Amygdala (tissue), 56 donors: ENCODE results near the gene WDR45.
"Not testable (repeated sequence)": the region's sequence is repeated elsewhere in the genome, so short reads cannot be mapped to it uniquely, and the experiment has no call there.

Experiments used
- DNase-seq, 56 donors: peaks; one replicate each; lab custom pipeline; 2025; lab: John Stamatoyannopoulos, UW

The WDR45 gene

DNA sequence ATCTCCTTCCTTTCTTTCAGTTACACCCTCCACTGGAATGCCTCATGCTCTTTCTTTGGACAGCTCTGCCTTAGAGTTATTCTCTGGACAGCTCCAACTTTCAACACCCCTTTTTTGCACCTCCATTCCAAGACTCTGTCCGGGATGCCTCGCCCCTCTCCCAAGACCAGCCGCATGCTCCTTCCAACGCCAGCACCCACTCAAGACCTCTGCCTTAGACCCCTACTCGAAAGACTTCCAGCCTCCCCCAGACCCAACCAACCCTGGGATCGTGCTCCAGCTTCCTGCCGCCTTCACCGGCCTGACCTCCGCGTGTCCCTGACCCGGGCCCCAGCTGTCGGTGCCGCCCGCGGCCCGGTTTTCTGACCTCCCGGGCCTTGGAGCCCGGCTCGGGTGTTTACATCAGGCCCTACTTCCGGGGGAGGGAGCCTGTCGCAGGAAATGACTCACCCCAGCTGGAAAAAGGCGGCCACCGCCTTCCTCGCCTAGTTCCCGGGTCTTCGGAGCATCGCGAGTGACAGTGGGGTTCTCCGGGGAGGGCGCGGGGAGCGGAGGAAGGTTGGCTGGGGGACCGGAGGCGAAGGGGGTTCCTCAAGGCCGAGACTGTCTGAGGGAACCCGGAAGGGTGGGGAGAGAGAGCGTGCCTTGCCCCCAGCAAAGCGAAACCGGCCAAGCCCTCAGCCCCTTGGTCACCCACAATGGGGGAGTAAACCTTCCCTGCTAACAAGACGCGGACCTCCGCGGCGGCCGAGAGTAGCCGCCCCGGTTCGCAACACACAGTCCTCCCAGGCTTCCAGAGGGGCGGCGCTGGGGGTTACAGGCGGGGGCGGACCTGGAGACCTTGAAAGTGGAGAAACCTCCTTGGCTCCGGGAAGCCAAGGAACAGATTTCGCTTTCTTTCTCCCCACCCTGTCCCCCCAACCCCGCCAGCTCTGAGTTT lies at the start of gene WDR45:
TSS of gene WDR45 (minus strand) at position 399 of the 940 bp plus-strand sequence. CDS start 1,792 bp downstream, outside the sequence.
- peak in 51 of 56 donors; percentile 2 to 77 (median 47) for DNase-seq

DNA sequence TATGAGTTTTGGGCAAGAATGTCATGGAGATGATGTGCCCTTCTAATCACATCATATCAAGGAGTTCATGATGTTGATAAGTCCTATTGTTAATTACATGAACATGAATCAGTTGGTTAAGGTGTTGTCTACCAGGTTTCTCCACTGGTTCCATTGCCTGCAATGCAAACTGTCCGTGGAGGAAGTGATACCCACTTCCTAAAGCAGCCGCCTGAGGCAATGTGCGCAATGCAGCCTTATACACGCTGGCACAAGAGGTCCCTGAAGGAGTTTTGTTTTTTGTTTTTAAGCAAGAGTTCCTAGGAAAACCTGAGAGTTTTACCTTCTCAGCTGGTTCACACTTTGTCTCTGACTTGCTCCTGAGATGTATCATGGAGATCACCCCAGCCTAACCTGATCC lies 49.7 kb upstream of the WDR45 start:
- DNase-seq: peak in 1 of 56 donors; percentile 1

DNA sequence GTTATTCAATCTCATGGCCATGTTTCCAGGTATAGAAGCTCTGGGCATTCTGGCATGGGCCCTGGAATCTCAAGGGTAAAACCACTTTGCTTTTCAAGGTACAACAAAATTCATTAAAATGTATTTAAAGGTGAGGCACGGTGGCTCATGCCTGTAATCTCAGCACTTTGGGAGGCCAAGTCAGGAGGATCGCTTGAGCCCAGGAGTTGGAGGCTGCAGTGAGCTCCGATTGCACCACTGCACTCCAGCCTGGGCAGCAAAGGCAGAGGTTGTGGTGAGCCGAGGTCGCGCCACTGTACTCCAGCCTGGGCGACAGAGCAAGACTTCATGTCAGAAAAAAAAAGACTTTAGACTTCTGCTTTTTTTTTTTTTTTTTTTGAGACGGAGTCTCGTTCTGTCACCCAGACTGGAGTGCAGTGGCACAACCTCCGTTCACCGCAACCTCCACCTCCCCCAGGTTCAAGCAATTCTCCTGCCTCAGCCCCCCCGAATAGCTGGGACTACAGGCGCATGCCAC lies 48.1 kb upstream of the WDR45 start:
- DNase-seq: not testable (repeated sequence)

DNA sequence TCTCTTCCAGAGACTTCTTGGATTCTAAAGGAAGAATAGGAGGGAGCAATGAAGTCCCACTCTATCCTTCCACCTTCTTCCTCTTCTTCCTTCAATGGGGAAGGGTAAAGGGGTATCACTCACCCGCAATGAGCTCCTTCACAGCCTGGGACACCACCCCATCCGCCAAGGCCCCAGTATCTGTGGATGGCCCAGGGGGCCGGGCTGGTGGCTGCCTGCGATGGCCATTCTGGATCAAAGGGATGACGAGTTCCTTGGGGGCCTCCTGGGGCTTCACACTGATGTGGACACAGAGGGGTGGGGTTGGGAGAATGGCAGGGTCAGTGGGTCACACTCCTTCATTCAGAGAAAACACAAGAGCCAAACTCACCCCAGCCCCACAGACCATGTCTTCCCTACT lies 42.8 kb upstream of the WDR45 start:
- no peak for DNase-seq

DNA sequence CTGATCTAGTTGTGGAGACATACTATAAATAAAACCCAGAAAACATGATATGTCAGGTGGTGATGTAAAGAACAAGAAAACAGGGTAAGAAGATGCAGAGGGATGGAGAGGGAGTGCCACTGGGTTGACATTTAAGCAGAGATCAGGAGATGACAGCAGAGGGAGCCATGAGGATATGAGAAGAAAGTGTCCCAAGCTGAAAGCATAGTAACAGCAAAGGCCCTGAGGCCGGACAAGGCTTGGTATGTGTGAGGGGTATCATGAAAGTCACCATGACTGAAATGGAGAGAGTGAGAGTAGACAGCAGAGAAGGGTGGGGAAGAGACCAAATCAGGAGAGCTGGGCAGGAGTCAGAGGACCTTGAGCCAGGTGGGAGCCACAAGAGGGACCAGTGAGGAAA lies 40.4 kb upstream of the WDR45 start:
- no peak for DNase-seq

DNA sequence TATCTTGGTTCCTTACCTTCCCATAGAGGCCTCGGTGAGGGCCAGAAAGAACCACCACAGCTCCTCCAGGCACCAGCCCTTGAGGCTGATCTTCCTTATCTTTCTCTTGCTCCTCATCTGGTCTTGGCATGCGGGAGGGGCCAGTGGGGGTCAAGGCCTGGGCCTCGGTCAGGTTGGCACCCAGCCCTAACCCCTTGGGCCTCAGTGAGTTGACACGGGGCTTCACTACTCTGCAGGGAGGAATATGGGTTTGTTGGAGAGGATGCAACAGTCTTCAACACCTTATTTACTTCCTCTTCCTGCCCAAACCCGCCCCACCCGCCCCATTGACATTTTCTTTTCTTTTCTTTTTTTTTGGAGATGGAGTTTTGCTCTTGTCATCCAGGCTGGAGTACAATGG lies 37.9 kb upstream of the WDR45 start:
- DNase-seq: no peak

DNA sequence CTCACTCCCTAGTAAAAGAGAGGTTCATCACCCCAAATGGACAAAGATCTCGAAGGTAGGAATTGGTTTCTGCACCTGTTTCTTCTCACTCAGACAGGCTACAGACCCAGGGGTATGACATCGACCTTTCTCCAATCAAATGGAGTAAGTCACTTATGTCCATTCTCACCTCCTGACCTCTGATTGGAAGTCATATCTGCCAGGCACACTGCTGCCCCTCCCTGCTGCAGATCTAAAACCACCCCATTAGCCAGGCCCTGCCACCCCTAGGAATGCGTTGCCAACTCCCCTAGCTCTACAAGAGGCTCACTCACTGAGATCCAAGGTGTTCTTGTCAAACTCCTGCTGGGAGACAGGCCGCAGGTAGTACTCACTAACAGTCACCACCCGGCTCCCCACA lies 37.0 kb upstream of the WDR45 start:
- no peak for DNase-seq

DNA sequence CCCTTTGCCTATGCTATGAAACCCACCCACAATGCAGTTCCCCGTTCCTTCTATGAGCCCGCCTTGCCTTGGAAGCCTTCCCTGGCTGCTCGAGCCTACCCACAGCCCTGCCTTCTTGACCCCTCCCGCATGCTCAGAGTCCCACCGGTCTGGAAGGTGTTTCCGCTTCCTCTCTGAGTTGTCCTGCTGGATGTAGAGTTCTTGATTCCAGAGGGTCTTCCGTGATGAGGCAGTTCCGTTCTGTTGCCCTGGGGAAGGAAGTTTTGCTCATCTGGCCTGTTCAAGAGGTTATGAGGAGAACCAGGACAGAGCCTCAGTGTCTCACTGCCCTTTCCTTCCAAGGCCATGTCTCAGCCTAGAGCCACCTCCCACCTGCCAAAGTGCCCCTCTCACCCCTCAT lies 36.4 kb upstream of the WDR45 start:
- no peak for DNase-seq

DNA sequence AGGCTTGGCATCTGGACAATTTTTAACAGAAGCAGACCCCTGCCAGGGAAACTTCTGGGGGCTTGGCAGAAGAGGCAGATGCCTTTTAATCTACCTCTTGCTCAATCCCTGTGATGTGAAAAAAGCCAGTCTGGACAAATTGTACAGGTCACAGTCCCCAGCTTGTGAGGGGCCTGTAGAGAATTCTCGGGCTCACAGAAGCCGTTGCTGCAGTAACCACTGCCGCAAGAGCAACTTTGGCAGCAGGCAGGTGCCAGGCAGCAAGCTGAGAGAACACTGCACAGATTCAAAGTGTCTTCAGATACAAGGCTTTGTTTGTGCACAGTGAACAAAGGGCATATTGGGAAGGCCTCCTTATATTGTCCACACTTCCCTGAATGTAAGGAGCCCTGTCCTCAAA lies 32.1 kb upstream of the WDR45 start:
- peak in 50 of 56 donors; percentile 0 to 83 (median 40) for DNase-seq

DNA sequence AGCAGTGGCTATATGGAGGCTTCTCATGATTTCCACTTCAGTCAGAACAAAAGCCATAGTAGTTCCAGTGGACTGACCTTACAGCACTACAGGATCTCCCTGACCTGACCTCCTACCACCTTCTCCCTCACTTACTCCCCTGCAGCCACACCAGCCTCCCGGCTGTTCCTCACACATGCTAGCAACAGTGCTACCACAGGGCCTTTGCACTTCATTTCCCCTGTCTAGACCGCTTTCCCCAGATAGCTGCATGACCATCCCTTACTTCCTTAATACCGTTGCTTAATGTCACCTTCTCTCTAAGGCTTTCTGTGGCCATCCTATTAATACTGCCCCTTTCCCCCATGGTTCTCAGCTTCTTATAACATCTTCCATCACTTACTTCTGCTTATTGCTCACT lies 30.7 kb upstream of the WDR45 start:
- DNase-seq: no peak

DNA sequence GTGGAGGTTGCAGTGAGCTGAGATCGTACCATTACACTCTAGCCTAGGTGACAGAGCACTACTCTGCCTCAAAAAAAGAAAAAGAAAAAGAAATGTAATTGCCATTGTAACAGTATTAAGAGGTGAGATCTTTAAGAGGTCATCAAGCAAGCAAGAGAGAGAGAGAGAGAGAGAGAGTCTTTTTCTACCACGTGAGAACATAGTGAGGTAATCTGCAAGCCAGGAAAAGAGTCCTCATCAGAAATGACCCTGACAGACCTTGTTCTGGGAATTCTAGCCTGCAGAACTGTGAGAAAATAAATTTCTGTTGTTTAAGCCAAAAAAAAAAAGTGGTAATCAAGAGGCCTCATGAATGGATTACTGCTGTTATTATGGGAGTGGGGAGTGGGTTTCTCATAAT lies 29.0 kb upstream of the WDR45 start:
- no peak for DNase-seq

DNA sequence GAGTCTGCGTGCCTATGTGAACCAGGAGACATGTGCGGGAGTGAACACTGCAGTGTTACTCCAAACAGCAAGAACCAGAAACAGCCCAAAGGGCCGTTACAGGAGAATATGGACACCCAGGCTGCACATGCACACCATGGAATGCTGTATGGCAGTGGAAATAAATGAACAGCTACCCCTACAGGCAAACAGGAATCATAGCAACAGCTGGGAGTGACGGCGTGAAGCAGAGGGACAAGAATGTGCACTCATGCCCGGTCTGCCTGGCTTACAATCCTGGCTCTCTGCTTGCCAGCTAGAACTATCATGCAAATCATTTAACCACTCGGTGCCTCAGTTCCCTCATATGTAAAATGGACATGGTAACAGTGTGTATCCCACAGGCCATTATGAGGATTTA lies 27.2 kb upstream of the WDR45 start:
- peak in 38 of 56 donors; percentile 0 to 53 (median 4) for DNase-seq

DNA sequence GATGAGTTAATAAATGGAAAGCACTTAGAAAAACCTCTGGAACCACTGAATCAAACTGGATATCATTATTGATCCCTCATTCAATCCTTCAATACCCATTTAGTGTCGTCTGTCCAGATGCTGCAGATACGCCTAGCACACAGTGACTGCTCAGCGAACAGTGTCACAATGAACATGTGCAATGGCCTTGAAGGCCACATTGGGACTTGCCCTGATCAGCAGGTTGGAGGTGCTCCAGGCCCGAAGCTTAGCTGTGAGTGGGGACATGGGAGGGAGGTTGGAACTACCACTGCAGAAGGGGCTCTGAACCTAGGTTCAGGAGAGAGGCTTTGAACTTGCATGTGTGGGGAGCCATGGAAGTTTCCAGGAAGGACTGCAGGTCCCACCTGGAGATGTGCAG lies 26.6 kb upstream of the WDR45 start:
- no peak for DNase-seq

DNA sequence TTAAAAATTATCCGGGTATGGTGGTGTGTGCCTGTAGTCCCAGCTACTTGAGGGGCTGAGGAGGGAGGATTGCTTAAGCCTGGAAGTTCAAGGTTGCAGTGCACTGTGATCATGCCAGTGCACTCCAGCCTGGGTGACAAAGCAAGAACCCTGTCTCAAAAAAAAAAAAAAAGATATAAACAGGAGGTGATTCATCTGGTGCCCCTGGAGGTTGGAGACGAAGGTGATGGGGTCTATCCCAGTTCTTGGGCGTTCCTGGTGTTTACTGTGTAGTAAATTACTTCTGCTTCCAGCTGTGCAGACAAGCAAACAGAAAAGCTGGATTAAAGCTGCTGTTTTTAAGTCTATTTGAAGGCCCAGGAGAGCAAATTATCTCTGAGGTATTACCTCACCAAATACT lies 23.9 kb upstream of the WDR45 start:
- DNase-seq: no peak

DNA sequence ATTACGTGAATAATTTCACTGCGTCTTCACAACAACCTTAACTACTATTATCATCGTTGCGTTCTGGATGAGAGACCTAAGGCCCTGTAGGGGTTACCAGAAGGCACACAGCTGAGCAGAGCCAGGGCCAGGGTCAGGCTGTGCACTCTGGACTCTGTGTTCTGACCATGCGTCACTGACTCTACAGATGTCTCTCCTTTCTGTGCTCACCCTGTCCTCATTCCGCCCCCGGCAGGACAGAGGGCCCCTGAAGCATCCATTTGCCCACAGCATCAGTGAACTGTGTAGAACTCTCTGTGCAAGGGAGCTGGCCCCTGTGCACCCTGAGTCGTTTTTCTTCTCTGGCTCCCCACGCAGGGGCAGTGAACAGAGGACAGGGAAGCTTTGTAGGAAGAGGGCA lies 22.5 kb upstream of the WDR45 start:
- DNase-seq: no peak

DNA sequence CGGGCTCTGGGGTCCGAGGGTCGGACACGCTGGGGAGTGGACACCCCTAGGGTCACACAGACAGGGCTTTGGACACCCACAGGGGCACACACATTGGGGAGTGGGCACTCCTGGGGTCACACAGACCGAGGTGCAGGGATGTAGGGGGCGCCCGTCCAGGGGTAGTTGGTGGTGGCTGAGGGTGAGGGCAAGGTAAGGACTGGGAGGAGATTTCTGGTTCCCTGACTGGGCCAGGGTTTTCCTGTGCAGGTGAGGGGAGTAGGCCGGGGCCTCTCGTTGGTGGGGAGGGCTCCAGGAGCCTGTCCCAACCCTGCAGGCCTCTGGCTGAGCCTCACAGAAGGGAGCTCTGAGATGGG lies 21.9 kb upstream of the WDR45 start:
- peak in 1 of 56 donors; percentile 19 for DNase-seq

DNA sequence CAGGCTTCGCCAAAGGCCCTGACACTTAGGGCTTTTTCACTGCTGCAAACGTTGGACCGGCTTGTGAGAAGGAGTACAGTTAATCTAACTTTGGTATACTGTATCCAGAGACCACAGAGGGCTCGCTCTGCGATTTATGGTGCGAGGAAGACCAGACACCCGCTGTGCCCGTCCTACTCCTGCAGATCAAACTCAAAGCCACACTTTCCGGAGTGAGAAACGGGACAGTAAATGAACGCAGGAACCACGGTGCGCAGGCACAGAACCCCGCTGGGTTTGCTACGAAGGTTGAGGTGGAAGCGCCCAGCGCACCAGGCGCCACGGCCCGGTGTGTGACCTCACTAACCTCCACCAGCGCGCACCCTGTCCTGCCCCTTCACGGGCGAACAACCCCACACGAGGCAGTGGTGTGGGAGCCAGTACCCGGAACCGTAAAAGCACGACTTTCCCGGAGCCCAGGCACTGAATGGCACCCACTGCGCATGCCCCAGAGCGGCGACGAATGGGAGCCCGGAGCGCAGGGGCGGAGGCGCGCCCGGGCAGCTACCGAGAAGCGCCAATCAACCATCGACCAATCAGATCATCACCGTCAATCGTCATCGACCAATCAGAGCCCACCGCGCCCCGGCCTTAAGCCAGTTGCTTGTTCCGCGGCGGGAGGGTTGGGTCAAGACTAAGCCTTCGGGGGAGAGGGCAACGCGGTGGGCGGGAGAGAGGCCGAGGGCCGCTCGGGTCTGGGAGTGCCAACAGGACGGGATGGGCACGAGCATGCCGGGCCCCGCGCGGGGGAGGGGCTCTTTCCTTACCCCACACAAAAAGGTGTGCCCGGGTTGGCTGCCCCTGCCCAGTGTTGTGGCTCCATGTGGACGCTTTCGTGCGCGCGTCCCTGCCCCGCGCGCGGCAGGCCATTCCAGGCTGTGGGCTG lies 21.3 kb upstream of the WDR45 start:
- peak; percentile 26 to 93 (median 80) for DNase-seq

DNA sequence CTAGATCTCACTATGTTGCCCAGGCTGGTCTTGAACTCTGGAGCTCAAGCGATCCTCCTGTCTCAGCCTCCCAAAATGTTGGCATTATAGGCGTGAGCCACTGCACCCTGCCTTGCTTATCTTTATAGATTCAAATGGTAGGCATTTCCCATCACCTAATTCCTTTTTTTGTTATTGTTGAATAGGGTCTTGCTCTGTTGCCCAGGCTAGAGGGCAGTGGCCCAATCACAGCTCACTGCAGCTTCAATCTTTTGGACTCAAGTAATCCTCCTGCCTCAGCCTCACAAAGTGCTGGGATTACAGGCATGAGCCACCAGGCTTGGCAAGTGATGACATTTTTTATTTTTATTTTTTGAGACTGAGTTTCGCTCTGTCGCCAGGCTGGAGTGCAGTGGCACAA lies 16.7 kb upstream of the WDR45 start:
- no peak for DNase-seq

DNA sequence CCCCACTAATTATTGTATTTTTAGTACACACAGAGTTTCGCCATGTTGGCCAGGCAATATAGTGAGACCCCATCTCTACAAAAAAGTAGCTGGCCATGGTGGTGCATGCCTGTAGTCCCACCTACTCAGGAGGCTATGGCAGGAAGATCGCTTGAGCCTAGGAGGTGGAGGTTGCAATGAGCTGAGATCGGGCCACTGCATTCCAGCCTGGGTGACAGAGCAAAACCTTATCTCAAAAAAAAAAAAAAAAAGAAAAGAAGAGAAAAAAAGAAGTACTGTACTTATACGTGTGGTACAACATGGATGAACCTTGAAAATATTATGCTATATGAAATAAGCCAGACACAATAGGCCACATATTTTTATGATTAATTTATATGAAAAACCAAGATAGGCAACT lies 9.9 kb upstream of the WDR45 start:
- DNase-seq: no peak

DNA sequence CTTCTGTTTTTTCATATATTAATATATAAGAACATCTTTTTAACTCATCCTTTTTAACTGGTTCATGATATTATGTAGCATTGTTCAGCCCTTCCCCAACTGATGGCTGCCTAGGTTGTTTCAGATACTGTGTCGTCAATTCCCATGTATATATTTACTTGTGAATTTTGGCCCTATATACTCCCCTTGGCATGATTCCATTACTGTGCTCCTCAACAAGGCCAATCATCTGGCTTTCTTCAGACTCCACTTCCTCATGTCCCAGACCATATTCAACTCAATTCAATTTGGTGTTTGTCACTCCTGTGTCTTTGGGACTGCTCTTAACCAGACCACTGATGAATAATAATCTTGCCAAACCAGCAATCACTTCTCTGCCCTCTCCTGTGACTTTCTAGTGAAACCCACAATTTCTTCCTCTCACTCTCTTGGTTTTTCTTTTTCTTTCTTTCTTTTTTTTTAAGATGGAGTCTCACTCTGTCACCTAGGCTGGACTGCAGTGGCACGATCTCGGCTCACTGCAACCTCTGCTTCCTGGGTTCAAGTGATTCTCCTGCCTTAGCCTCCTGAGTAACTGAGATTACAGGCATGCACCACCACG lies 2.7 kb upstream of the WDR45 start:
- DNase-seq: no peak

DNA sequence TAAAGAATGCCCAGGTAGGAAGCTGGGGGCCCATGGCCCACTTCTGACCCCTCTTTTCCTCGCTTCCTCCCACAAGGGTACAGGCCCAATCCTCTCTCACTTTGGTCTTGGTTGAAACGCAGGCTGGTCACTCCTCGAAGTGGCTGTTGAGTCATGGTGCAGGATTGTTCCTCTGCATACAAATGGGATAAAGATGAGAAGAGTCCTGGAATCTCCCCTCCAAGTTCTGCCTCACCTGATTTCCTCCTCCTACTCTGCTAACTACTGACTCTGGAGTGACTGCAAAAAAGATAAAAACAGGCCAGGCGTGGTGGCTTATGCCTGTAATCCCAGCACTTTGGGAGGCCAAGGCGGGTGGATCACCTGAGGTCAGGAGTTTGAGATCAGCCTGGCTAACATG lies 1.7 kb downstream of the WDR45 start:
- no peak for DNase-seq
